OCI-LY7 (cell line): ENCODE results near the gene PPL. TPM values are rescaled to one million over a fixed set of nuclear protein-coding genes. Genes with fewer than 3 reads are reported as not detected.

ENCODE experiments used
- BruUV-seq: library from RNA; stranded (reverse); fragments of 400-500 nt; replicated peaks from 2 replicates; lab custom pipeline; 2021; lab: Mats Ljungman, UMichigan
- CTCF ChIA-PET: fragments of 300-600 bp; sonication (Branson Sonifier 250); formaldehyde crosslinking; loops from one replicate; lab custom pipeline; 2022; ENCODE audit warnings: antibody characterized with exemption; ENCODE audit not compliant: unreplicated experiment; lab: Charles Lee
- POLR2A ChIA-PET: fragments of 300-600 bp; sonication (Branson Sonifier 250); formaldehyde crosslinking; loops from one replicate; lab custom pipeline; 2022; ENCODE audit warnings: antibody characterized with exemption; lab: Charles Lee
- DNase-seq: peaks from one replicate; pipeline ENCODE4 v3.0.0-alpha.2; 2015; ENCODE audit warnings: low spot score
- H2AFZ ChIP-seq: fragments of 200-600 bp; sonication (generic), shearing (Covaris generic); 2 replicates; pipeline ENCODE4 v1.6.1; 2014; ENCODE audit warnings: mild to moderate bottlenecking, antibody characterized with exemption, low read length, moderate library complexity
- H3K27ac ChIP-seq: fragments of 200-600 bp; sonication (generic); 2 replicates; pipeline ENCODE4 v1.5.1; 2014; ENCODE audit warnings: mixed run types, low read depth, mild to moderate bottlenecking, moderate library complexity, low read length, inconsistent platforms; ENCODE audit not compliant: poor library complexity, severe bottlenecking
- H3K36me3 ChIP-seq: fragments of 200-600 bp; sonication (generic); 2 replicates; pipeline ENCODE4 v1.6.1; 2014; ENCODE audit warnings: mild to moderate bottlenecking, antibody characterized with exemption, low read length, moderate library complexity, mixed read lengths; ENCODE audit not compliant: insufficient read depth
- H3K4me1 ChIP-seq: fragments of 200-600 bp; sonication (generic); 2 replicates; pipeline ENCODE4 v1.5.1; 2014; ENCODE audit warnings: mild to moderate bottlenecking, low read length; ENCODE audit not compliant: insufficient read depth, poor library complexity, severe bottlenecking
- H3K4me2 ChIP-seq: fragments of 200-600 bp; sonication (generic); 2 replicates; pipeline ENCODE4 v1.6.1; 2014; ENCODE audit warnings: mild to moderate bottlenecking, low read length
- H3K4me3 ChIP-seq: fragments of 200-600 bp; sonication (generic); 2 replicates; pipeline ENCODE4 v1.5.1; 2014; ENCODE audit warnings: mild to moderate bottlenecking, low read depth, low read length; ENCODE audit not compliant: poor library complexity, severe bottlenecking
- H3K79me2 ChIP-seq: fragments of 200-600 bp; sonication (generic); 2 replicates; pipeline ENCODE4 v1.6.1; 2016; ENCODE audit warnings: low read depth, mild to moderate bottlenecking, low read length, moderate library complexity, mixed read lengths; ENCODE audit not compliant: insufficient read depth
- H3K9me2 ChIP-seq: fragments of 200-600 bp; sonication (generic); 2 replicates; pipeline ENCODE4 v1.6.1; 2016; ENCODE audit warnings: mild to moderate bottlenecking, low read length, mixed read lengths; ENCODE audit not compliant: insufficient read depth
- H3K9me3 ChIP-seq: fragments of 200-600 bp; sonication (generic); 2 replicates; pipeline ENCODE4 v1.6.1; 2014; ENCODE audit warnings: mild to moderate bottlenecking, mixed run types, low read length, mixed read lengths
- H4K20me1 ChIP-seq: fragments of 200-600 bp; sonication (generic); 2 replicates; pipeline ENCODE4 v1.6.1; 2014; ENCODE audit warnings: mild to moderate bottlenecking, antibody characterized with exemption, low read length, moderate library complexity, mixed read lengths; ENCODE audit not compliant: insufficient read depth
- EZH2phosphoT487 ChIP-seq: fragments of 200-600 bp; sonication (generic); IDR thresholded peaks from 2 replicates; pipeline ENCODE4 v1.6.1; 2018; ENCODE audit warnings: low read depth, borderline replicate concordance, mild to moderate bottlenecking, mixed run types, antibody characterized with exemption, low read length, moderate library complexity, mixed read lengths
- intact Hi-C: fragments of 100-400 bp; cut with micrococcal nuclease; formaldehyde crosslinking; loops from one replicate; pipeline ENCODE4 v1.10.0; 2022; ENCODE audit not compliant: unreplicated experiment
- total RNA-seq, 2 experiments: library from RNA; depleted of rRNA in 1 of 2; stranded (reverse); fragments of >200 nt in 1 of 2; shearing (Covaris generic) in 1 of 2; gene quantifications; 2 replicates each; pipeline ENCODE4 v1.2.3, GENCODE V29; 2014 to 2022
- TF ChIP-seq, protein P1 (sequence below): fragments of 200-600 bp; sonication (generic); conservative IDR thresholded peaks from 2 replicates; pipeline ENCODE4 v1.5.1; 2014; ENCODE audit warnings: mild to moderate bottlenecking, antibody characterized with exemption, low read length, moderate library complexity, mixed read lengths

Gene PPL
- total RNA-seq, 2 experiments from 2014 or later = not detected

- Histone ChIP-seq H3K79me2 (no peaks in the 10 kb centered on the region), H3K36me3 (no peaks in the 10 kb centered on the region), H3K9me3 (peaks cover 8% of the 10 kb centered on the region; the same call in 1 of the 2 replicates), H3K4me3 (no peak overlapping the region), H2AFZ (no peak overlapping the region), H3K4me1 (no peaks in the 10 kb centered on the region), H3K9me2 (no peaks in the 10 kb centered on the region), H3K27ac (no peak overlapping the region), H3K4me2 (no peak overlapping the region), H4K20me1 (no peaks in the 10 kb centered on the region)
- no peak for DNase-seq
- POLR2A ChIA-PET = interaction anchor here (0.6 kb wide), 1 partner anchor 199 kb away, joined by 4 read pairs; no protein-coding TSS in a partner anchor
- CTCF ChIA-PET = no interaction called here
- TF ChIP-seq, protein P1, sequence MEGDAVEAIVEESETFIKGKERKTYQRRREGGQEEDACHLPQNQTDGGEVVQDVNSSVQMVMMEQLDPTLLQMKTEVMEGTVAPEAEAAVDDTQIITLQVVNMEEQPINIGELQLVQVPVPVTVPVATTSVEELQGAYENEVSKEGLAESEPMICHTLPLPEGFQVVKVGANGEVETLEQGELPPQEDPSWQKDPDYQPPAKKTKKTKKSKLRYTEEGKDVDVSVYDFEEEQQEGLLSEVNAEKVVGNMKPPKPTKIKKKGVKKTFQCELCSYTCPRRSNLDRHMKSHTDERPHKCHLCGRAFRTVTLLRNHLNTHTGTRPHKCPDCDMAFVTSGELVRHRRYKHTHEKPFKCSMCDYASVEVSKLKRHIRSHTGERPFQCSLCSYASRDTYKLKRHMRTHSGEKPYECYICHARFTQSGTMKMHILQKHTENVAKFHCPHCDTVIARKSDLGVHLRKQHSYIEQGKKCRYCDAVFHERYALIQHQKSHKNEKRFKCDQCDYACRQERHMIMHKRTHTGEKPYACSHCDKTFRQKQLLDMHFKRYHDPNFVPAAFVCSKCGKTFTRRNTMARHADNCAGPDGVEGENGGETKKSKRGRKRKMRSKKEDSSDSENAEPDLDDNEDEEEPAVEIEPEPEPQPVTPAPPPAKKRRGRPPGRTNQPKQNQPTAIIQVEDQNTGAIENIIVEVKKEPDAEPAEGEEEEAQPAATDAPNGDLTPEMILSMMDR = no peak
- TF ChIP-seq EZH2phosphoT487 = no peak
- intact Hi-C loops = no loop called here
- no TSS peak for BruUV-seq
These were observed 8.7 kb downstream of the PPL start for GRCh38 chr16:4928227-4928626.

DNA sequence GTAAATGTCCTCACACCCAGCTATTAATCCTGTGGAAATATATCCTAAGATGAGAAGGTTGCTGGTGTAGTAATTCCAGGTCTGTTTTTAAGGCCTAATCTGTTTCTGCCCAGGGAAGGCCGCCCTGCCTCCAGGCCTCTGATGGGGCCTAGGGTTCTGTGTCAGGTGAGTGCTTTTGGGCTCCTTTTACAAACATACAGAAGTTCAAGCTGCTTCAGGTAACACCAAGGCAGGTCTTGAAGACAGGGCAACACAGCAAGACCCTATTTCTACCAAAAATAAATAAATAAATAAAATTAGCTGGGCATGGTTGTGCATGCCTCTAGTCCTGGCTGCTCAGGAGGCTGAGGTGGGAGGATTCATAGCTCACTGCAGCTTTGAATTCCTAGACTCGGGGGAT, 9.3 kb downstream of the PPL start:
- POLR2A ChIA-PET = interaction anchor here (0.5 kb wide), 1 partner anchor 133 kb away, joined by 8 read pairs; no protein-coding TSS in a partner anchor
- DNase-seq = no peak
- Histone ChIP-seq H3K9me3 (peaks cover 8% of the 10 kb centered on the region; the same call in 1 of the 2 replicates), H3K79me2 (no peaks in the 10 kb centered on the region), H4K20me1 (no peaks in the 10 kb centered on the region), H3K4me3 (no peak overlapping the region), H2AFZ (no peak overlapping the region), H3K27ac (no peak overlapping the region), H3K4me1 (no peaks in the 10 kb centered on the region), H3K4me2 (no peak overlapping the region), H3K9me2 (no peaks in the 10 kb centered on the region), H3K36me3 (no peaks in the 10 kb centered on the region)
- BruUV-seq = no TSS peak
- no peak for TF ChIP-seq EZH2phosphoT487
- TF ChIP-seq, protein P1 = no peak
- CTCF ChIA-PET = no interaction called here
- intact Hi-C loops = no loop called here

DNA sequence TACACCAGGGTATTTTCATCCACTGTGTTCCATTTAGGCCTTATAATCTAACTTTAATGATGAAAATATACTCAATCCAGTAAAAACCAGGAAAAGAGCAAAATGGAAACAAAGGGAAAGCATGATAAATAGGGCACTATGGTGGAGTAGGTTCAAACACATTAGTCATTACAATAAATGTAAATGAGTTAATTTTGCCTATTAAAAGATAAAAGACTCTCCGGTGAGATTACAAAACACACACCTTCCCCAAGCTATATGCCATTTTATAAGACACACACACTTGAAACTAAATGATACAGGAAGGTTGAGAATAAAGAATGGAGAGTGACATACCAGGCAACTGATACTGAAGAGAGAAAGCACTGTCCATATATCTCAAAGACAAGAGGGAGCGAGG, 10.0 kb downstream of the PPL start:
- no TSS peak for BruUV-seq
- DNase-seq = no peak
- Histone ChIP-seq H3K4me2 (no peak overlapping the region), H3K36me3 (no peaks in the 10 kb centered on the region), H3K4me1 (no peaks in the 10 kb centered on the region), H2AFZ (no peak overlapping the region), H4K20me1 (no peaks in the 10 kb centered on the region), H3K4me3 (no peak overlapping the region), H3K27ac (no peak overlapping the region), H3K79me2 (no peaks in the 10 kb centered on the region), H3K9me3 (peaks cover 8% of the 10 kb centered on the region; the same call in 1 of the 2 replicates), H3K9me2 (no peaks in the 10 kb centered on the region)
- ChIA-PET POLR2A (no interaction called here), CTCF (no interaction called here)
- TF ChIP-seq, protein P1 = no peak
- TF ChIP-seq EZH2phosphoT487 = no peak
- intact Hi-C loops = no loop called here
